ENCODE results near the gene ISL2. TPM values are rescaled to one million over a fixed set of nuclear protein-coding genes. Genes with fewer than 3 reads are reported as not detected.
A peak's percentile ranks its signal among the peaks of the same experiment; 100 is the strongest.

Gene ISL2
- total RNA-seq, 1 donor from 2014 or later, result 0.62 TPM

DNA sequence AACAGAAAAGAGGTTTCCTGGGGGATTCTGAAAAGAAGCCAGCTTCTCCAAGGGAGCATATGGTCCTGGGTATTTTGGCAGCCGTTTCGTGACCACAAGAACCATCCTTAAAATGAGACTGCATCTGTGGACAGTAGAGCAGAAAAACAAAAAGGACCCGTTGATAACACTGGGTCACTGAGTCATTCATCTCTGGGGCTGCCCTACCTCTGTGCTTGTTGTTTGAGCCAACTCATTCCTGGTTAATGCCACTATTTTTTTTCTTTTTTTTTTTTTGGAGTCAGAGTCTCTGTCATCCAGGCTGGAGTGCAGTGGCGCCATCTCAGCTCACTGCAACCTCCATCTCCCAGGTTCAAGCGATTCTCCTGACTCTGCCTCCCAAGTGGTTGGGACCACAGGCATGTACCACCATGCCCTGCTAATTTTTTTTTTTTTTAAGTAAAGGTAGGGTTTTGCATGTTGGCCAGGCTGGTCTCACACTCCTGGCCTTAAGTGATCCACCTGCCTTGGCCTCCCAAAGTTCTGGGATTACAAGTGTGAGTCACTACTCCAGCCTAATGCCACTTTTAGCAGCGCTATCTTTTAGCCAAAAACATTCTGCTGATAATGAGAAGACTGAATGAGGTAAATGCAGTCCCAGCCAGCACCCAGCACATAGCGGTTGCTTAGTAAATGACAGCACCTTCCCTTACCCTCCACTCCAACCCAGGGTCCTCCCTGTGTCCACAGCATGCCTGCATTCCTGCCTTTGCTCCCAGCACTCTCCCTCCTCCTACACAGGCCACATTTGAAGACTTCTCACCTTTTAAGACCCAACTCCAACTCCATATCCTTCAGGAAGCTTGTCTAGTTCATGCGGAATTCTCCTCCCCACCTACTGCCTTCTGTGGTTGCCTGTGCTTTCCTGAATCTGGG lies 9.1 kb upstream of the ISL2 start:
- DNase-seq (ENCODE audit: low spot score), result no peak

- no peak for DNase-seq (ENCODE audit: low spot score)
Measured at GRCh38 chr15:76328106-76328696, 8.4 kb upstream of the ISL2 start.

DNA sequence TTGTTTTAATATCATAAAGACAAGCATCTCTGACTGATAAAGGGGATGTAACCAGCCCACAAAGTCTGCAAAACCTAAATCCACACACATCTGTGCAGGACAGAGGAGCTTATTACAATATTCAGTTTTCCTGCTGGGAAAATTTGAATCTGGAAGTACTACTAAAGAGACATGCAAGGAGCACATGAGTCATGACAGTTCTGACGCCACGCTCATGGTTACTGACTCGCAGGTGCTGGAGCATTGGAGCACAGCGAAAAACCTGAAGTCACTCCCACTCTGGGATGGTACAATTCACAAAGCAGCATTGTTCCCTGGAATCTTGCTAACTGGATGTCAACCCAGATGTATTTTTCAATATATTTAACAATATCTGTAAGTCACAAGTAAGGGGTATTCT lies 7.6 kb upstream of the ISL2 start:
- no peak for DNase-seq (ENCODE audit: low spot score)

DNA sequence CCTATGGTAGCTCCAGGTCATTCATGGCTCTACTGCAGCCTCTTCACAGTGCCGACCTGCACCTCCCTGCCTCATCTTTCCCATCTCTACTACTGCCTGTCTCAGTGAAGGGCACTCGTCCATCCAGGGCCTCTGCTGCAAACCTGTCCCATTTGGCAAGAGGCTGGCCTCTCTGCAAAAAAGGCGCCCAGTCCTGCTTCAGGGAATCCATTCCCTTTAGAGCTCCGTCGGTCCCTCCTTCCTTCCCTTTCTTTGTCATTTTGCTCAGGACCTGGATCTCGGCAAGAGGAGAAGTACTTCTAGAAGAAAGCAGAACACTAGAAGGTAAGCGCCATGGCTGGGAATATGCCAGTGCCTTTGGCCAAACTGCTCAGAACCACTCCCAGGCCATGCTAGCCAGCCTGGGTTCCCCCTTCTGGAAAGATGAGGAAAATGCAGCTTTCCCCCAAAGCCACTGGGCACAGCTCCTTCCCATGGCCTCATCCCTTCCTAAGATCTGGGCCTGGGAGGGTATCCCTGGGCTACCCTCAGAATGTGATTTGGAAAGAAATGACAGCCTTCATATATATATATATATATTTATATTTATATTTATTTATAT lies 6.4 kb upstream of the ISL2 start:
- DNase-seq (ENCODE audit: low spot score), result peak; percentile 46

DNA sequence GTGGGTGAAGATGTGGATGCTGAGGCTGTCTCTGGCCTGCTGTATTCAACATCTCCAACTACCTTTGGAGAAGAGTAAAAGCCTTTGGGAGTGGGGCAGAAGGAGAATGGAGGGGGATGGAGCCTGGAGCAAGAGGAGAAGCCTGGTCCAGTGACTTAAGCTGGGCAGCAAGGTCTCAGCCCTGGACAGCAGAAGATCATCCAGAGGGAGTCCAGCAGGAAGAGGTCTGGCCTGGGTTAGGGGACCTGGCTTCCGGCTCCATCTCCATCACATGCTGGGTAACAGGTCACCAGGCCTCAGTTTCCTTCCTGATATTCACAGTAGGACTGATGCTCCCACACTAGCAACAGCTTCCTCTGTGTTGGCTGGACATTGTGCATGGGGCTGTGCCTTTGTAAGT lies 3.8 kb upstream of the ISL2 start:
- no peak for DNase-seq (ENCODE audit: low spot score)

DNA sequence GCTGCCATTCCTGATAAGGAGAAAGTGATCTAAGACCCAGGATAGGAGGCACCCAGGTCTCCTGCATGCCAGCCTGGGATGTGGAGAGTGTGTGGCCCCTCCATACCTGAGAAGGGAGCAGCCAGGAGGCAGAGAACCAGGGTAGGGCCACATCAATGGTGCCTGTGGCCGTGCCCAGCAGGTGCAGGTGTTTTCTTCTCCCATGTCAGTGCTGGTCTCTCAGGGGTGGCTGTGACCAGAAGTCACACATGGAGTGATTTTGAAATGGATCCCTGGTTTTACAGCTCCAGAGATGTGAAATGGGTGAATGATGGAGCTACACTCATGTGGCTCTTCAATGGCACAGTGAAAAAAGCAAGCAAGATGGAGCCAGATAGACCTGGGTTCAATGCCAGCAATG lies 3.3 kb upstream of the ISL2 start:
- DNase-seq (ENCODE audit: low spot score), result no peak

DNA sequence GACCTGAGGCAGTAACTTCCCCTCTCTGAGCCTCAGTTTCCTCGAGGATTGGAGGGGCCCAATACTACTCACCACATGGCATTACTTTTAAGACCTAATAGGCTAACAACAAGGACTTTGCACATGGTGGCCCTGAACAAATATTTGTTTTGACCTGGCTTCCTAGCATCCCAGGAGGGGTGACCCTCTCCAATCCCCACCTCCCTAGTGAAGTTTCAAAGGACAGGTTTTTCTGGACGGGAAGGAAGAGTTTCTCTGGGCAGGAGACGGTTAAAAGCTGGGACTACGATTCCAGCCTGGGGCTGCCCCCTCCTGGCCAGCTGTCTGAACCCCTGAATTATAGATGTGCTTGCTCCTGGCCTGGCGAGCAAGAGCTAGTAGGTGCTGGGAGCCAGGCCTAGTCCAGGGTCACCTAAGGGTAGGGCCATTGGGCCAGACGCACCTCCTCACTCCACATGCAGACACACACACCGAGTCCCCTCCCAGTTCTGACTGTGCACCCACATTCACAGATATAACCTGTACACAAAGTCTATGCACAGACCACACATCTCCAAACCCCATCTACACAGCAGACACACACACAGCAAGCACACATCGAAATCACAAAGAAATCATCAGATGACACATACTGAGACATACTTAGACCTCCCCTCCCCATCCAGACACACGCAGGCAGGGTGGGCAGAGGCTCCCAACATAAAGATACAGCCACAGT lies 2.7 kb upstream of the ISL2 start:
- DNase-seq (ENCODE audit: low spot score), result no peak

GRCh38 chr15:76334438-76335306 lies 1.9 kb upstream of the ISL2 start:
- DNase-seq (ENCODE audit: low spot score), result no peak

GRCh38 chr15:76335307-76336253 lies 993 bp upstream of the ISL2 start:
- DNase-seq (ENCODE audit: low spot score), result no peak

DNA sequence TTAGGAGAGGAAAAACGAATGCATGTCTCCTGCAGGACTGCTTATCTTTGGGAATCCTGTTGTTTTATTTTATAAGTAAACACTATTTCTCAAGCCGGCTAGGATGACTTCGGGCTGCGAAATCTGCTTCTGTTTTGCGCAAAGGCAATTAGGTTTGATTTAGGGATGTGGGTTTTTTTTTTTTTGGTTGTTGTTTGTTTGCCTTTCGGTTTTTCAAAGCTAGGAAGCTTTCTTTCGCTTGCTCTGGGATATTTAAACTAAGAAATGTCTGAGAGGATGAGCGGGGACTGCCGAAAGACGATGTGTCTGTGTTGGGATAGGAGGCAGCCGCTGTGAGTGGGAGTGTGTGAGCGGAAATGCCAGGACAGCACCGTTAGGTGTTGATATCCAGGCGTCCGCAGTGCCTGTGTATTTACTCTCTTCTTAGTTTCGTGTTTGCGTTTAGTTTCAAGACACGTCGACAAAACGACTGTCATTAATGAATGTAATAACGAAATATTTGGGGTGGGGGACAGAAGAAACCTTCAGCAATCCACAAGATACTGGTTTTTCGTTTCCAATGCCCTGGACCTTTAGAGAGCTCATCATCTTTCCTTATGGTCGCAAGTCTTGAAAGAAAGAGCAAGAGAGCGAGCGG lies 604 bp downstream of the ISL2 start:
- no peak for DNase-seq (ENCODE audit: low spot score)

DNA sequence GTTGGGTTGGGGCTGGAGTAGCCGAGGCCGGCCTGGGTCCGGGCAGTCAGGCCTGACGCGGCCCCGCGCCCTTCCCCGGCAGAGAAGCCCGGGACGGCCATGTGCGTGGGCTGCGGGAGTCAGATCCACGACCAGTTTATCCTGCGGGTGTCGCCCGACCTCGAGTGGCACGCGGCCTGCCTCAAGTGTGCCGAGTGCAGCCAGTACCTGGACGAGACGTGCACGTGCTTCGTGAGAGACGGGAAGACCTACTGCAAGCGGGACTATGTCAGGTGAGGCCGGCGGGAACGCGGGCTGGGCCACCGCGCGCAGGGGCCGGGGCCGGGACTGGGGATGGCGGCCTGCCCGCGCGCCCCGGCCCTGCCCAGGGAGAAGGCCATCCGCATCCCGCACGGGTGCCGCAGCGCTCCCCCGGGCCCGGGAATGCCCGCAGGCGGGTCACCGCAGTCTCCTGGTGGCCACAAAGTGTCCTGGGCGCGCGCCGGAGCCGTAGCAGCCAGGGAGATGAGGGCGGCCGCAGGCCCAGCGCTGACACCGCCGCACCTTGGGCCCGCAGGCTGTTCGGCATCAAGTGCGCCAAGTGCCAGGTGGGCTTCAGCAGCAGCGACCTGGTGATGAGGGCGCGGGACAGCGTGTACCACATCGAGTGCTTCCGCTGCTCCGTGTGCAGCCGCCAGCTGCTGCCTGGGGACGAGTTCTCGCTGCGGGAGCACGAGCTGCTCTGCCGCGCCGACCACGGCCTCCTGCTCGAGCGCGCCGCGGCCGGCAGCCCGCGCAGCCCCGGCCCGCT lies 1.3 kb downstream of the ISL2 start:
- DNase-seq (ENCODE audit: low spot score), result no peak

DNA sequence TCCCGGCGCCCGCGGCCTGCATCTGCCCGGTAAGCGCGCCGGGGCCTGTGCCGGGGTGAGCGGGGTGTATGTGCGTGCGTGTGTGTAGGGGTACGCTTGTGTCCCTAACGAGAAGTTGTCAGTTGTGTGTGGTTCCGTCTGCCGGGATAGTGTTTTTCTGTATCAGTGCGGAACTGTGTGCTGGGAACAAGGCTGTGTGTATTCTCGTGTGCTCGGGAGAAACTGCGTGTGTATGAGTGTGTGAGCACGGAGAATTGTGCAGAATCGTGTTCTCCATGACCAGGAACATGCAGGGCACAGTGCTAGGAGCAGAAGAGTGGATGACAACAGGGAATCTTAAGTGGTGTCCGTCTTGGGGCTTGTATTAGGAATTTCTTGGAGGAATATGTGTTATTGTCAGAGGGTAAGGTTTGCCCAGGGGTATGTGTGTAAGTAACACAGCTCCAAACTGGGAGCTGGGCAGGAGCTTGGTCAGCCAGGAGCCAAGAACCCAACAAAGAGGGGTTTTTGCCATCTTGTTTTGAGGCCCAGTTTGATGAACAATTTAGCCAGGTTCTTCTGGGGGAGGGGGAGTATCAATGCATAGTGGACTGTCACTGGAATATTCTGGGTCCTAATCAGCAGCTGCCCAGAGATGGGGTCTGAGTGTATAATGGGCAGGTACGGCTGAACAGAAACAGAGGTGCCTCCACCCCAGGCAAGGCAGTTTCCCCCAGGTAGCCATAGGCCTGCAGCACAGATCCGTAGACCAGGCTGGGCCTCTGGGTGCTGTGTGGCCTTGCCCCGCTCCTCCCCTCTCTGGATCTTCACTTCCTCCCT lies 2.1 kb downstream of the ISL2 start:
- no peak for DNase-seq (ENCODE audit: low spot score)

- no peak for DNase-seq (ENCODE audit: low spot score)
Measured at GRCh38 chr15:76339305-76340197, 3.0 kb downstream of the ISL2 start.

- no peak for DNase-seq (ENCODE audit: low spot score)
Measured at GRCh38 chr15:76340198-76340802, 3.7 kb downstream of the ISL2 start.

GRCh38 chr15:76340803-76341365 lies 4.3 kb downstream of the ISL2 start:
- peak; percentile 42 for DNase-seq (ENCODE audit: low spot score)

All from ureter (tissue), 1 donor.